HepG2 (cell line): ENCODE measurements around the gene IBSP. TPM values are rescaled to one million over a fixed set of nuclear protein-coding genes. Genes with fewer than 3 reads are reported as not detected.

Source experiments
- ATAC-seq: fragments of 200-7000 bp; cut with Tn5 transposase; 3 replicates; pipeline ENCODE4 v1.9.1; 2020; ENCODE audit warnings: mild to moderate bottlenecking, moderate library complexity
- BruUV-seq: library from RNA; stranded (reverse); fragments of 400-500 nt; replicated peaks from 2 replicates; lab custom pipeline; 2021; lab: Mats Ljungman, UMichigan
- CTCF ChIA-PET: fragments of 300-600 bp; formaldehyde crosslinking; extraction: SDS; loops from one replicate; lab custom pipeline; 2021; ENCODE audit warnings: low total read pairs, inconsistent platforms, low intra/inter-chr PET ratio; lab: Yijun Ruan, JAX
- POLR2A ChIA-PET: fragments of 350-600 bp; sonication (Branson Sonifier 250); formaldehyde crosslinking; loops from one replicate; lab custom pipeline; 2020; ENCODE audit warnings: antibody characterized with exemption, inconsistent platforms; lab: Yijun Ruan, JAX
- DNase-seq: peaks from one replicate; pipeline ENCODE4 v3.0.0-alpha.2; 2015; ENCODE audit warnings: low spot score
- FAIRE-seq: peaks from 3 replicates; lab custom pipeline; 2011; peaks lifted over from hg19 to GRCh38; lab: Jason Lieb, UNC
- H2AFZ ChIP-seq: one replicate; pipeline ENCODE4 v1.6.1; 2011; ENCODE audit warnings: low read length, inconsistent platforms
- H3K27ac ChIP-seq: fragments of 300-600 bp; 3 replicates; pipeline ENCODE4 v1.8.0; 2011; ENCODE audit warnings: mixed run types, mild to moderate bottlenecking, mixed read lengths, low read length, inconsistent platforms; ENCODE audit not compliant: insufficient read depth; ENCODE audit errors: extremely low read length
- H3K27me3 ChIP-seq, 2 experiments: fragments of 200-600 bp in 1 of 2; 2 replicates in 1 of 2; 3 replicates in 1 of 2; pipeline versions ENCODE4 v1.6.0 to v1.8.0; 2011; ENCODE audit warnings: low read length in 2 of 2, mild to moderate bottlenecking in 2 of 2, moderate library complexity in 2 of 2, inconsistent platforms in 1 of 2; ENCODE audit not compliant: insufficient read depth in 2 of 2, control insufficient read depth in 1 of 2
- H3K36me3 ChIP-seq, 2 experiments: fragments of 200-600 bp in 1 of 2; replicated peaks in 1 of 2; 2 replicates in 1 of 2; 3 replicates in 1 of 2; pipeline versions ENCODE4 v1.5.1 to v1.8.0; 2011; ENCODE audit warnings: low read length in 2 of 2, inconsistent platforms in 1 of 2; ENCODE audit not compliant: insufficient read depth in 2 of 2, control insufficient read depth in 1 of 2
- H3K4me1 ChIP-seq: 2 replicates; pipeline ENCODE4 v1.5.1; 2012; ENCODE audit warnings: low read length, inconsistent platforms; ENCODE audit not compliant: insufficient read depth
- H3K4me2 ChIP-seq: 2 replicates; pipeline ENCODE4 v1.6.0; 2011; ENCODE audit warnings: low read depth, low read length, inconsistent platforms
- H3K4me3 ChIP-seq, 3 experiments: fragments of 200-600 bp in 1 of 3; sonication (generic), shearing (Covaris generic) in 1 of 3; replicated peaks in 1 of 3; 2 replicates each; pipeline ENCODE4 v1.5.1; 2011 to 2016; ENCODE audit warnings: low read length in 3 of 3, inconsistent platforms in 2 of 3, low read depth in 2 of 3, mild to moderate bottlenecking in 2 of 3, control low read depth in 1 of 3, mixed read lengths in 1 of 3; ENCODE audit not compliant: insufficient read depth in 1 of 3
- H3K79me2 ChIP-seq: one replicate; pipeline ENCODE4 v1.6.1; 2011; ENCODE audit warnings: low read length, inconsistent platforms; ENCODE audit not compliant: insufficient read depth
- H3K9ac ChIP-seq: 2 replicates; pipeline ENCODE4 v1.6.0; 2011; ENCODE audit warnings: mild to moderate bottlenecking, low read depth, low read length, inconsistent platforms; ENCODE audit not compliant: insufficient read depth
- H3K9me3 ChIP-seq: 2 replicates; pipeline ENCODE4 v1.5.1; 2012; ENCODE audit warnings: mild to moderate bottlenecking, low read length
- H4K20me1 ChIP-seq: 2 replicates; pipeline ENCODE4 v1.6.0; 2011; ENCODE audit warnings: inconsistent platforms, mild to moderate bottlenecking, low read length, moderate library complexity; ENCODE audit not compliant: insufficient read depth
- ASH2L ChIP-seq: fragments of 300-600, 200-600 bp; sonication (generic); IDR thresholded peaks from 2 replicates; pipeline ENCODE4 v1.7.0; 2017; ENCODE audit warnings: low read depth, mild to moderate bottlenecking, moderate library complexity, mixed read lengths, low read length; ENCODE audit not compliant: insufficient read length
- ATRX ChIP-seq: sonication (generic); formaldehyde crosslinking; IDR thresholded peaks from 2 replicates; pipeline ENCODE4 v1.4.0; 2020; ENCODE audit warnings: missing genetic modification reagents, borderline replicate concordance
- CREBL2 ChIP-seq: sonication (generic); formaldehyde crosslinking; IDR thresholded peaks from 2 replicates; pipeline ENCODE4 v1.8.1; 2023; ENCODE audit warnings: missing genetic modification reagents, mild to moderate bottlenecking, borderline replicate concordance
- DPF2 ChIP-seq: sonication (generic); formaldehyde crosslinking; IDR thresholded peaks from 2 replicates; pipeline ENCODE4 v1.4.0; 2020; ENCODE audit warnings: mild to moderate bottlenecking, low read depth, missing genetic modification reagents, borderline replicate concordance
- IRF1 ChIP-seq: sonication (generic); formaldehyde crosslinking; IDR thresholded peaks from 2 replicates; pipeline ENCODE4 v1.4.0; 2020; ENCODE audit warnings: low read depth, mild to moderate bottlenecking, missing genetic modification reagents
- ISX ChIP-seq: sonication (generic); formaldehyde crosslinking; conservative IDR thresholded peaks from 2 replicates; pipeline ENCODE4 v1.5.0; 2020; ENCODE audit warnings: missing genetic modification reagents
- NFRKB ChIP-seq: fragments of 450-650 bp; IDR thresholded peaks from 2 replicates; pipeline ENCODE4 v1.6.1; 2017
- REL ChIP-seq: sonication (generic); formaldehyde crosslinking; conservative IDR thresholded peaks from 2 replicates; pipeline ENCODE4 v1.8.0; 2022; ENCODE audit warnings: mild to moderate bottlenecking, missing genetic modification reagents, moderate library complexity
- RORA ChIP-seq: sonication (generic); formaldehyde crosslinking; IDR thresholded peaks from 2 replicates; pipeline ENCODE4 v1.5.0; 2020; ENCODE audit warnings: mild to moderate bottlenecking, missing genetic modification reagents, moderate library complexity
- ZNF772 ChIP-seq: sonication (generic); formaldehyde crosslinking; IDR thresholded peaks from 2 replicates; pipeline ENCODE4 v1.5.0; 2020; ENCODE audit warnings: mild to moderate bottlenecking, missing genetic modification reagents
- WGBS: methylation state at CpG from one replicate; pipeline ENCODE4 v1.1.6; 2017; ENCODE audit warnings: low lambda C conversion rate; 5-methylcytosine and 5-hydroxymethylcytosine counted together
- in situ Hi-C: cut with HindIII; loops from 2 replicates; pipeline ENCODE4 v1.10.0; 2017; ENCODE audit warnings: low pct_unique_long_range_greater_than_20kb; ENCODE audit not compliant: extremely low pct_ligation_motif_present
- intact Hi-C: fragments of 100-400 bp; cut with micrococcal nuclease; formaldehyde crosslinking; loops from one replicate; pipeline ENCODE4 v1.10.0; 2022; ENCODE audit not compliant: unreplicated experiment
- polyA plus RNA-seq, 8 experiments: library from polyadenylated mRNA; depleted of rRNA in 3 of 8; stranded (reverse) in 7 of 8; unstranded in 1 of 8; fragments of >200 nt; fragmentation: Illumina TruSeq in 4 of 8; extraction: Trizol in 4 of 8; gene quantifications; 2 replicates each; pipeline versions ENCODE4 v1.2.1 to v1.2.3, GENCODE V29; 2011 to 2016; ENCODE audit warnings: low read depth in 4 of 8, missing spikeins in 1 of 8, mixed read lengths in 1 of 8; ENCODE audit not compliant: insufficient read depth in 1 of 8
- total RNA-seq, 5 experiments: library from RNA; depleted of rRNA; stranded (reverse); fragments of >200 nt; fragmentation: Illumina TruSeq; extraction: Trizol; gene quantifications; 2 replicates each; pipeline ENCODE4 v1.2.3, GENCODE V29; 2016; ENCODE audit warnings: low read depth in 1 of 5

The IBSP gene
- total and polyA plus RNA-seq, 2 of the 13 experiments (the other 11 are each of a cell fraction or from before 2014, with no cell fraction given), result not detected

GRCh38 chr4:87802858-87803257 lies 3.5 kb downstream of the IBSP start (continued):
- TF ChIP-seq REL (no peak), CREBL2 (CRISPR knock-in tag) (no peak), IRF1 (CRISPR knock-in tag) (no peak)

- H3K27me3 ChIP-seq, result no peaks in the 10 kb centered on the region; a peak in 1 of 5 replicates
- no TSS peak for BruUV-seq
- H3K4me1 ChIP-seq, result no peaks in the 10 kb centered on the region
- in situ Hi-C loops (no loop called here), intact Hi-C loops (no loop called here)
- H3K27ac ChIP-seq, result no peak overlapping the region
- H4K20me1 ChIP-seq, result no peaks in the 10 kb centered on the region
- no peak overlapping the region for H3K4me2 ChIP-seq
- ATAC-seq, result no peak
- POLR2A ChIA-PET, result no interaction called here
- no peak overlapping the region for H2AFZ ChIP-seq
- no peaks in the 10 kb centered on the region for H3K9me3 ChIP-seq
- no peaks in the 10 kb centered on the region for H3K36me3 ChIP-seq
- WGBS, result 24% methylated on average over 2 of the region's 2 CpGs
- H3K9ac ChIP-seq, result no peak overlapping the region
- no peak overlapping the region for H3K4me3 ChIP-seq
- CTCF ChIA-PET, result no interaction called here
- no peaks in the 10 kb centered on the region for H3K79me2 ChIP-seq
- no peak for DNase-seq
- FAIRE-seq, result no peak
- TF ChIP-seq ATRX (no peak), ISX (CRISPR knock-in tag) (no peak), ASH2L (no peak), NFRKB (no peak), RORA (CRISPR knock-in tag) (no peak), ZNF772 (CRISPR knock-in tag) (no peak), DPF2 (CRISPR knock-in tag) (no peak)
- TF ChIP-seq, all 625 proteins: peak for 0
Measured at GRCh38 chr4:87803421-87803820, 4.1 kb downstream of the IBSP start.
